Stimulated activated CD4-positive, alpha-beta T cell treated with anti-CD3 and anti-CD28 coated beads, TNF-alpha, amount 100 ng/mL, for 24 hours (primary cell): ENCODE data around the gene NAT8L.

Source experiments
- DNase-seq, 3 experiments: peaks; one replicate each; pipeline ENCODE4 v3.0.0-alpha.2; 2020; ENCODE audit warnings: low read depth in 3 of 3

NAT8L gene

DNA sequence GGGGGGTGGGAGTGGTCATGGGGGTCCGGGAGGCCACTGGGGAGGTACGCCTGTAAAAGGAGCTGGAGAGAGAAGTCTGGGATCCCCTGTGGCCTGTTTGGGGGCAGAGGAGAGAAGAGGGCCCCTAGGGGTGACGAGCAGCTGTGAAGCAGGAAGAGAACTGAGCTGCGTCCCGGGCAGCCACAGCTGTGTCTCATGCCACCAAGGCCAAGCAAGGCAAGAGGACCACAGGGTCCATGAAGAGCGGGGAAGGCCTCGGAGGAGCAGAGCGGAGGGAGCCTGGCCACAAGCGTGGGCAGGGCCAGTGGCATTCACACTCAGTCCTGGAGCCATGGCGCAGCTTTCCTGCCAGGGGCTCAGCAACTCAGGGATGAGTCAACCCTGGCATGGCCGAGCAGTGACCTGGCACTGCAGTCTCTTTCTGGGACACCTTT, 13.6 kb upstream of the NAT8L start:
- DNase-seq = no peak

GRCh38 chr4:2046031-2046961, 12.8 kb upstream of the NAT8L start:
- no peak for DNase-seq

- DNase-seq = no peak
These were observed 12.0 kb upstream of the NAT8L start for GRCh38 chr4:2047031-2047660.

GRCh38 chr4:2047781-2048581, 11.1 kb upstream of the NAT8L start:
- DNase-seq = no peak

DNA sequence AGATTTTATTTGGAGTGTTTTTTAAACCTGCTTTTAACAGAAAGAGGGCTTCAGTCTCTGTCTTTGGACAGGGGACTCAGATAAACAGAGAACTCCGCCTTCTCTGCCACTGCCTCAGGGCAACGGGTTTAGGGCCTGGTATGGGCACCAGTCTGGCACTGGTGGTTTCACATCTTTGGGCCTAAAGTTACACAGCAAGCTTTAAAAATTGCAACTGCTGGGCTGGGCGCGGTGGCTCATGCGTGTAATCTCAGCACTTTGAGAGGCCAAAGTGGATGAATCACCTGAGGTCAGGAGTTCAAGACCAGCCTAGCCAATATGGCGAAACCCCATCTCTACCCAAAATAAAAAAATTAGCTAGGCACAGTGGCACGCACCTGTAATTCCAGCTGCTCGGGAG, 10.3 kb upstream of the NAT8L start:
- DNase-seq = no peak

- no peak for DNase-seq
These were observed 9.7 kb upstream of the NAT8L start for GRCh38 chr4:2049381-2049780.

- no peak for DNase-seq
These were observed 9.3 kb upstream of the NAT8L start for GRCh38 chr4:2049811-2050210.

DNA sequence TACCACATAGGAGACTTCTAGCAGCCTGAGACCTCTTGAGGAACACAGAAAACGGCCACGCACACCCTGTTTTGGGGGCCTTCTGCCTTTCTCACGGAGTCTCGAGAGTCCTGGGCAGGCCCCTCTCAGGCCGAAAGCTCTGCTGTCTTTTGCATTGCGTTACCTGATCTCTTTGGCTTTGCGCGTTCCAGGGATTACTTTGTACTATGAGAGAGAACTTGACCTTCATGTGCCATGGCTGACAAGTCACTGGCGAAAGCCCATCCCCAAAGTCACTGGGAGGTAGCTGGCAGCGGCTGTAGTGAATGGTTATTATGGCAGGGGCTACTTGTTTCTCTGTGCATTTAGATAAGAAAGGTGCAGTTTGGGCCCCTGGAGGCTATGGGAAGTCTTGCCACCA, 8.0 kb upstream of the NAT8L start:
- no peak for DNase-seq

DNA sequence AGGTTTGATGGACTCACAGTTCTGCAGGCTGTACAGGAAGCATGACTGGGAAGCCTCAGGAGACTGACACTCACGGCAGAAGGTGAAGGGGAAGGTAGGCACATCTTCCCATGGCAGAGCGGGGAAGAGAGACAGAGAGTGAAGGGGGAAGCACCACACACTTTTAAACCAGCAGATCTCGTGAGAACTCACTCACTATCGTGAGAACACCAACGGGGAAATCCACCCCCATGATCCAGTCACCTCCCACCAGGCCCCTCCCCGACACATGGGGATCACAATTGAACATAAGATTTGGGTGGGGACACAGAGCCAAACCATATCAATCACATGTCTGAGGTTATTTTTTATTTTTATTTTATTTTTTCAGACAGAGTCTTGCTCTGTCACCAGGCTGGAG, 4.9 kb upstream of the NAT8L start:
- no peak for DNase-seq

GRCh38 chr4:2057382-2058065, 1.6 kb upstream of the NAT8L start:
- no peak for DNase-seq

GRCh38 chr4:2058264-2059045, 672 bp upstream of the NAT8L start:
- no peak for DNase-seq

DNA sequence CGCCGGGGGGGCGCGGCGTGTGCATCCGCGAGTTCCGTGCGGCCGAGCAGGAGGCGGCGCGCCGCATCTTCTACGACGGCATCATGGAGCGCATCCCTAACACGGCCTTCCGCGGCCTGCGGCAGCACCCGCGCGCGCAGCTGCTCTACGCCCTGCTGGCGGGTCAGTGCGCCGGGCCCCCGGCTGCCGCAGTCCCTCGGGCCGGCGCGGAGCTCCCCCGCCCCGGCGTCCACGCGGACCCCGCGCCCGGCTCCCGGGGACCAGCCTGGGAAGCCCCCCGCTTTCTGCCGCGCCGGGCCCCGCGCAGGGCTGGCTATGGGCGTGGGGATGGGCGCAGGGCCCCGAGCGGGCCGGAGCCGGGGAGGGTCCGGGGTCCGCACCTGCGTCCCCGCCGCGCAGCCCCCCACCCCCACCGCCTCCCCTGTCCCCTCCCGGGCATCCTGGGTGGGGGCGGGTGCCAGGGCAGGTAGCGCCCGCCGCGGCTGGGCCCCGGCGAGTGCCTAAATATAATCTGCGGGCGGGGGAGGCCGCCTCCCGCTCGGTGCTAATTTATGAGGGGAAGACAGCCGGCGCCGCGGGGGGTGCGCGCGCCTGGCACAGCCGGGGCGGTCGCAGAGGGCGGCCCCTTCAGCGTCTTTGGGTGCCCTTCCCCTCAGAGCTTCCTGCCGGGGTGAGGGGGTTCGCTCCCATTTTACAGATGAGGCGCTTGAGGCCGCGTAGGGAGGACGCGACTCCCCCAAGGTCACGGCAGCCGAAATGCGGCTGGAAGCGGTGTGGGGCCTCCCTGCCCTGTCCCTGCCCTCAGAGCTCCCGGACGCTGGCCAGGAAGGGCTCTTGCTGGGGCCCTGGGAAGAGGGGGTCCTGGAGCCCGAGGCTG, 837 bp downstream of the NAT8L start:
- DNase-seq = peak in 1 of 3 experiments; percentile 20

GRCh38 chr4:2060611-2061185, 1.6 kb downstream of the NAT8L start:
- no peak for DNase-seq

DNA sequence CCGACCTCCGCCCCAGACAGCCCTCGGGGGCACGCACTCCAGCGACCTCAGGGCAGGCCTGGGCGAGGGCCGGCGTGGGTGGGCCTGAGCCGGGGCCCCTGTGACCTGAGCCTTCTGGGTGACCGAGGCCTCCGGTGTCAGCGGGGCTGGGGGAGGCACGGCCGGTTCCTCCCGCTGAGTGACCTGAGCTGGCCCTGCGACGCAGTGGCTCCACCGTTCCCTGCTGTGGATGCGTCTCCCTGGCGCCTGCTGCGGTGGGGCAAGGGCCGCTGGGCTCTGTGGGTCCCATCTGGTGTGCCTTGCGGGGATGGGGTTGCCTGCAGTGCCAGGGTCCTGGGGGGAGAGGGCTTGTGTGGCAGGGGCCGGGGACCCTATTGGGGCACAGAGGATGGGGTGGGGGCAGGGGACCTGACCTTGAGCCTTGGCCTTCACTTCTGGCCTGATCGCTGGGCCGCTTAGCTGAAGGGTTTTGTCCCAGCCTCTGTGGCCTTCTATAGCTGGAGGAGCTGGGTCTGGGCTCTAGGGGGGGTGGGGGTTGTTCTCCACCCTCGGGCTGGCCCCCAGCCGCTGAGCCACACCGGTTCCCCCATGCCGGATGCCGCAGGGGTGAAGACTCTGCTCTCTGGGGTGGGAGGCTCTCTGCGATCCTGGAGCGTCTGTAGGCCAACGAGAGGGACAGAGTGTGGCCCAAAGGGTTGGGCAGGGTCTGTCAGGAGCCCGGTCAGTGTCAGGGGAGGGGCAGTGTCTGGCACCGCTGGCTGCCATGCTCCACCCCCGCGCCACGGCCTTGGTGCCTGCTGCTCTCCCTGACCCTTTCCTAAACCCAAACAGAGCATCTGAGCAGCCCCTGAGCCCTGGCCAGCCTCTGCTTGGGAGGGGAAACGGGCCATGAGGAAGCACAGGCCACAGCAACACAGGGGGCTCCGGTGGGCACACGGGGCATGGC, 2.3 kb downstream of the NAT8L start:
- DNase-seq = no peak

GRCh38 chr4:2062168-2062807, 3.2 kb downstream of the NAT8L start:
- no peak for DNase-seq

DNA sequence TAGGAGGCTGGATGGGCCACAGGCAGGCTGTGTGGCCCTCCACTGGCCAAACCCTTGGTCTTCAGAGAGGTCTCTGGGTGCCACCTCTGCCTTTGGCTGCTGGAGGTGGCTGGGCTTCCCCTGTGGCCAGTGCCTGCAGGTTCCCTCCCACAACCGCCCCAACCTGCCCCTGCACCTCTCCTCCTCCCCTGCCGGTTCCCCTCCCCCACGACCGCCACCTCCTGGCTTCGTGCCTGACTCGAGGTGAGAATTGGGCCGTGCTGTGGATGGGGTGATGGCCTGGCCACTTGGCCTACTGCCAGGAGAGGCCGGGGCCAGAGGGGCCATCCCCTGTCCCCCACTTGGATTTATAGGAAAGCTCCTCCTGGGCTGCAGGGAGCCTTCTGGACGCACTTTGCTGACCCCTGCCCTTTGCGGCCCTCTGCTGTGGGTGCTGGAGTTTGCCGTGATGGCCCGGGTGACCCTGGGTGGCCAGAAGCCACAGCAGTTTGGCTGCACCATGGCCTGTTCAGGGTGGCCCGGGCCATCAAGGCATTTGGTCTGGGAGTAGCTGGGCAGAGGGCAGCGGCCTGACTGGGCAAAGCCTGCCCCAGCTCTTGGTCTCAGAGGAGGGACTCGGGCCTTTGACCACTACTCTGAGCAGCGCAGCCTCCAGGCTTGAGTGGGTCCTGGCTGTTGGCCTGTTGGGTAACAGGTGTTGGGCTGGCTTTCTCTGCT, 3.8 kb downstream of the NAT8L start:
- DNase-seq = no peak

DNA sequence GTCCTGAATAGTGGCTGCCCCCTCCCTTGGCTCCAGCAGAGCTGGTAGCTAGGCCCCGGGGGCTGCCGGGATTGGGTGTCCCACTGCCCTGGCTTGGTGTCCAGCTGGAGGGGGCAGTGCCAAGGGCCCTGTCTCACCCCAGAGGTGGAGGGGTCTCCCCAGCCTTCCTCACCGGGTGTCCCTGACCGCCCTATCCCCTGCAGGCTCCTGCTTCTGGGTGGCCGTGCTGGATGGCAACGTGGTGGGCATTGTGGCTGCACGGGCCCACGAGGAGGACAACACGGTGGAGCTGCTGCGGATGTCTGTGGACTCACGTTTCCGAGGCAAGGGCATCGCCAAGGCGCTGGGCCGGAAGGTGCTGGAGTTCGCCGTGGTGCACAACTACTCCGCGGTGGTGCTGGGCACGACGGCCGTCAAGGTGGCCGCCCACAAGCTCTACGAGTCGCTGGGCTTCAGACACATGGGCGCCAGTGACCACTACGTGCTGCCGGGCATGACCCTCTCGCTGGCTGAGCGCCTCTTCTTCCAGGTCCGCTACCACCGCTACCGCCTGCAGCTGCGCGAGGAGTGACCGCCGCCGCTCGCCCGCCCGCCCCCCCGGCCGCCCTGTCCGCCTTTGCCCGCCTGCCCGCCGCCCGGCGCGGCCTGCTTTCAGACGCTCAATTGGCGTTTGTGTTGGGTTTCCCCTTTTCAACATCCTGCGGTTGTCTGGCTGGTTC, 4.6 kb downstream of the NAT8L start:
- DNase-seq = no peak
